ENCODE data around the gene MED13L.
A peak's percentile ranks its signal among the peaks of the same experiment; 100 is the strongest.
"Not testable (repeated sequence)": the region's sequence is repeated elsewhere in the genome, so short reads cannot be mapped to it uniquely, and the experiment has no call there.

The MED13L gene

DNA sequence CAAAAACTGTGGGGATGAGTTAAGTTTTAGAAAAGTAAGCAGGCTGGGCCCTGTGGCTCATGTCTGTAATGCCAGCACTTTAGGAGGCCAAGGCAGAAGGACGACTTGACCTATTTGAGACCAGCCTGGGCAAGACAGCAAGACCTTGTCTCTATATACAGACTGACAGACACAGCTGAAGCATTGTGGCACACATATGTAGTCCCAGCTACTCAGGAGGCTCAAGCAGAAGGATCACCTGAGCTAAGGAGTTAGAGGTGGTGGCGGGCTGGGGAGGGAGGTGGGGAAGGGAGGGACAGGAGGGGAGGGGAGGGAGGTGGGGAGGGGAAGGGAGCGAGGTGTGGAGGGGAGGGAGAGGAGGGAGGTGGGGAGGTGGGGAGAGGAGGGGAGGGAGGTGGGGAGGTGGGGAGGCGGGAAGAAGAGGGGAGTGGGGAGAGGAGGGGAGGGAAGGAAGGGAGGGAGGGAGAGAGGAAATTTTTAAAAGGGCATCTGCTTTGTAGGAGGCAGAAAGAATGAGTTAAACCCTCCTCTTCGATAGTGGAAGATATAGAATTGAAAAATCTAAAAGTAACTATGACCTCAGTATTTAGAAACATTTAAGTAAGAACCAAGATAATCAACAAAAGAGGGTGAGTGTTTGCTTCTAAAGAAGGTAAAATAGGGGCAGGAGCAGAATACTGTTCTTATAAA lies 30.9 kb downstream of the MED13L start:
- no peak for DNase-seq

DNA sequence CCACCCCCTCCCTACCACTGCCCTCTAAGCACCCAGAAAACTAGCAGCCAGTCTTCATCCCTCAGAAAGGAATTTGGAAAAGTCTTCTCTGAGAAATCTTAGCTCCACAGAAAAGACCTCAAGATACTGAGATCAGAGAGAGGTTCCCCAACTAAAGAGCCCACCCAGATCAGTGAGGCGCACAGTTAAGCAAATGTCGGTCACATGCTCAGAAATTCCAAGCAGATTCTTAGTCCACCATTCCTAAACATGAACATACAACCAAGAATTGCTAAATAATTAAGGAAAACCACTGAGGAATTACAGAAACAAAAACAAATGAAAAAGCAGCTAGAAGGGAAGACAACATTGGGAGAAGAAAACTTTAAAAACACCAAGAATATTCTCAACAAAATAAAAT lies 32.3 kb downstream of the MED13L start:
- no peak for DNase-seq

DNA sequence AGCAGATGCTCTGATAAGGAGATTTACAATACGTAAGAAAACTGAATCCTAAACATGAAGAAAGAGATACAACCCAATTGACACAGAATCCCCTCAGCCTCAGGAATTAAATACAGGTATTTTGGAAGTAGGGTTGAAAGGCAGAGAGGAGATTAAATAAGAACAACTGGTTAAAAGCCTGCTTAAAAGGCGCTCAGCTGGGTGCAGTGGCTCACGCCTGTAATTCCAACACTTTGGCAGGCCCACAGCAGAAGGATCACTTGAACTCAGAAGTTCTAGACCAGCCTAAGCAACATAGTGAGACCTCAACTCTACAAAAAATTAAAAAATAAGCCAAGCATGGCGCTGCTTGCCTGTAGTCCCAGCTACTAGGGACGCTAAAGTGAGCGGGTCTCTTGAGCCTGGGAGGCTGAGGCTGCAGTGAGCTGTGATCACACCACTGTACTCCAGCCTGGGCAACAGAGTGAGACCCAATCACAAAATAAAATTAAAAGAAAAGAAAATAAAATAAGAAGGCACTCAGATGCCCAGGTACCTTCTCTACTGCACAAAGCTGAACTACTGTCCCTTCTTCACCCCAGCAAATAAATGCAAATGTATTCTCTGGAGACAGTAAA lies 32.9 kb downstream of the MED13L start:
- no peak for DNase-seq

DNA sequence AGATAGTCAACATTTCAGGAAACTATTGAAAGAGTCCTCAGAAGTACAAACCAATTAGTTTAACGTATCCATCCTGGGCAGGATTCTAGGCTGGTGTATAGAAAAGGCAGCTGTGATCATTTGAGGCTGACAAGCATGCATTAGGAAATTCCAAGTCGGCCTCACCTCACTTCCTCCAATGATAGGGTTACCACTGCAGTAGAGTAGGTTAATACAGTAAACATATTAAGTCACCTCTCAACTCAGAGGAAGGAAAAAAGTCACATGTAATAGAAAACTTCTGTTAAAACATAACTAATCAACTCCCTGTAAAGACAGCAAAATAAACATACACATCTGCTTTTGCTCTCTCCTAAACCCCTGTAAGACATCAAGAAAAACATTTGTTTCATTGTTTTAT lies 33.5 kb downstream of the MED13L start:
- no peak for DNase-seq

DNA sequence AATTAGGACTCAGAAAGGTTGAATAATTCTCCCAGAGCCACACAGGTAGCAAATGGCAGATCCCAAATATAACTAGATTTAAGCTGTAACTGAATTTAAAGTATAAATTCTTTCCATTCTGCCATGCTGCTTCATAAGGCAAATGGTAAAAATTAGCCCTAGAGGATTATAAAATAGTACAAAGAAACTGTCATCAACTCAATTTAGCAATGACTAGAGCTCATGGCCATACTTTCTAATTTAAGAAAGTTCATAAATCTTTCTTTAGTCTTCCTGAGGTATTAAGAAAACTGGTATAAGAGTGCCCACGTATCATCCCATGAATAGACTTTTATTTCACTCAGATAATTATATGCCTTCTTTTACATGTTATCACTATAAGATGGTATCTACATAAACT lies 34.8 kb downstream of the MED13L start:
- no peak for DNase-seq

DNA sequence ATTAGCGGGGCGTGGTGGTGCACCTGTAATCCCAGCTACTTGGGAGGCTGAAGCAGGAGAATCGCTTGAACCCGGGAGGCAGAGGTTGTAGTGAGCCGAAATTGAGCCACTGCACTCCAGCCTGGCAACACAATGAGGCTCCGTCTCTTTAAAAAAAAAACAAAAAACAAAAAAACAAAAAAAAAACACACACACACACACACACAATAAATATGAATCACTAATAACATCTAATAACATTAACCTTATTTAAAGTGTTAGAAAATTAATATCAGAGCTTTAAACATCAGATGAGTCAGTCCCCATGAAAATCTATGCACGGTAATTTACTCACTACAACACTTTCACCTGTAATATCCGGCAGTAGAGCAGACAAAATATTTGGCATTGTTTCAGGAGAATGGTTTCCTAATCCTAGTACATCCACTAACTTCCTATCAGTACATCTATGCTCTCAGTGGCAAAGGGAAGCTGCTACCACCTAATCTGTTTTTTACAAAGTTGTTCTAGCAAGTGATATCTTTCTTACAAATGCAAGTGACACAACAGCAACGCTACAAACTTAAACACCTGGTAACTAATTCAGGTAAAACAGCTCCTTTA lies 36.2 kb downstream of the MED13L start:
- no peak for DNase-seq

DNA sequence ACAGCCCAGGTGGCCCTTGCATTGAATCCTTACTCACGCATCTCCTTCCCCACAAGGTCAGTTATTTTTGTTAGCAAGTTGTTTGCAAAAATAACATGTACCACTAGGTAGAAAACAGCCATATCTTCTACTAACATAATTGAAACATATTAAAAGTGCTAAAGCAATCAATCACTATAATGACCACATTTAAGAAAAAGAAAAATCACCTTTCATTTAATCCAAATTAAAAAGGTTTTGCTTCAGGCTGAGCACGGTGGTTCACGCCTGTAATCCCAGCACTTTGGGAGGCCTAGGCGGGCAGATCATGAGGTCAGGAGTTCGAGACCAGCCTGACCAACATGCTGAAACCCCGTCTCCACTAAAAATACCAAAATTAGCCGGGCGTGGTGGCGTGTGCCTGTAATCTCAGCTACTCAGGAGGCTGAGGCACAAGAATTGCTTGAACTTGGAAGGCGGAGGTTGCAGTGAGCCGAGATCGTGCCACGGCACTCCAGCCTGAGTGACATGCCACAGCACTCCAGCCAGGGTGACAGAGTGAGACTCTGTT lies 38.8 kb downstream of the MED13L start:
- DNase-seq, result not testable (repeated sequence)

DNA sequence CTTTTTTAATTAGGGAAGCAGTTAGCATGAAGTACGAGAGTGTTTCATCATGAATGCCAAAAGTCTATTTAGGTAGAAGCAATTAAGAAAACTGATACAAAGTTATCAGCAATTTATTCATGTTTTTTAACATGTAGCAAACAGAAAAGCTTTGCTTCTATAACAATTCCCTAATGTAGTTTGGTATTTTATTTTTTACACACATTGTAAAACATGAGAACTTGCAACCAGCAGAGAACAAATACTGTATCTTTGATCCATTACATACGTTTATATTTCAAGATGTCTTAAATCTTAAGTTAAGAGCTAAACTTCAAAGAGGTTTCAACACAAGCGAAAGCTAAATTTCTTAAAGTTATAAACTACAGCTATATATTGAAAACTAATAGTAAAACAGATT lies 39.3 kb downstream of the MED13L start:
- DNase-seq, result no peak

DNA sequence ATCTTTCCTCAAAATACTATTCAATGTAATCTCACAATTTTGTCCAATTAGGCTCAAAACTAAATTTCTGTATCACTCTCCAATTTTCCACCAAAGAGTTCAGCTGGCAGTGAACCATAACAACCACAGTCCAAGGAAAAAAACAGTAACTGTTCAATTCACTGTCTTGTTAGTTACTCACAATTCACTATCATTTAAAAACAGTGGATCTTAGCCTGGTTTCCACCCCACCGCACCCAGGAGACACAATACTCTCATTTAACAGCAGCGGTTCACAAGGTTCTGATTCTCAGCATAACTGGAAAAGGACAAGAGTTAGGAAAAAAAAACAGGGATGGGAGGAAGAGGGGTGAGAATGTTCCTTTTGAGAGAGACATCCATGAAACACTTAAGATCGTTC lies 40.5 kb downstream of the MED13L start:
- no peak for DNase-seq

DNA sequence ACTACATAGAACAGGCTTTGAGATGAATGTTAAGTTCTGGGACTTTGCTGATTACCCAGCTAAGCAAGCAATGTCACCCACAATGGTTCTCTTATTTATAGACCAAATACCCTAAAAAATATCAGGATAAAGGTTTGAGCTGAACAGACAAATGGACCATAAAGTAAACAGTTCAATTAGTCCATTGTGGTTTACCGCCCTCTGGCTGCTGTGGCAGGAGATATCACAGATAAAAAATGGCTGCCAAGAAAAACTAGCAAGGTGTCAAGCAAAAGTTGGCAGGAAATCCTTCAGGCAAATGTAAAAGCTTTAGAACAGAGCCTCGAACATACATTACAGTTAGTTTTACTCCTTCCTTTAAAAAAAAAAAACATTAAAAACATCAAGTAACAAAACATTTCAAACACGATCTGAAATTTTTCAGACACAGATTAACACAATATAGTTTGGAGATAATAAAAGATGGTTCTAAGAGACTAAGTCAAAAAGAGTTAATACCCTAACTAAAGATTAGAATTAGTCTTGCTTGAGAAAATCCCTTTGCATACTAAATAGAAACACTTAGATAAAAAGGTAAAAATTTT lies 41.3 kb downstream of the MED13L start:
- peak in 4 of 5 donors; percentile 15 to 53 (median 22) for DNase-seq

DNA sequence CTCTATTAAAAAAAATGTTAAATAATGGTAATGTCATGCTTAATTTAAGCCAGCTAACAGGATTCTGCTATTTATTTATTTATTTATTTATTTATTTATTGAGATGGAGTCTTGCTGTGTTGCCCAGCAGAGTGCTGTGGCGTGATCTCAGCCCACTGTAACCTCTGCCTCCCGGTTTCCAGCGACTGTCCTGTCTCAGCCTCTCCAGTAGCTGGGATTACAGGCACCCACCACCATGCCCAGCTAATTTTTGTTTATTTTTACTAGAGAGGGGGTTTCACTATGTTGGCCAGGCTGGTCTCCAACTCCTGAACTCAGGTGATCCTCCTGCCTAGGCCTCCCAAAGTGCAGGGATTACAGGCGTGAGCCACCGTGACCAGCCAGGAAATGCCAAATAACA lies 43.3 kb downstream of the MED13L start:
- DNase-seq, result not testable (repeated sequence)

DNA sequence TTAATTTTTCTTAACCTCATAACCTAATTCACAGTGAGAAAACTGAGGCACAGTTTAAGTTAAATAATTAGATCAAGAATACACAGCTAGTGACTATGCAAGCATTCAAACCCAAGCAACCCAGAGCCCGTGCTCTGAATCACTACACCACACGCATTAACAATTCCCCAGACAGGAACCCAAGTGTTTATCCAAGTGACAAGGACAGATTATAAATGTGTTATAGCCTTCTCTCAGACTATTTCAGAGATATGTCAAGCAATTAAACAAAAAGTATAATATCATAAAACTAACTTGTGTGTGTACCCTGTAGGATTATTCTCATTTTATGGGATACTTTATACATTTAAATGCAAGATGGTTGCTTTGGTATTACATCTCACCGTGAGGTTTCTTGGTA lies 43.8 kb downstream of the MED13L start:
- DNase-seq, result no peak

DNA sequence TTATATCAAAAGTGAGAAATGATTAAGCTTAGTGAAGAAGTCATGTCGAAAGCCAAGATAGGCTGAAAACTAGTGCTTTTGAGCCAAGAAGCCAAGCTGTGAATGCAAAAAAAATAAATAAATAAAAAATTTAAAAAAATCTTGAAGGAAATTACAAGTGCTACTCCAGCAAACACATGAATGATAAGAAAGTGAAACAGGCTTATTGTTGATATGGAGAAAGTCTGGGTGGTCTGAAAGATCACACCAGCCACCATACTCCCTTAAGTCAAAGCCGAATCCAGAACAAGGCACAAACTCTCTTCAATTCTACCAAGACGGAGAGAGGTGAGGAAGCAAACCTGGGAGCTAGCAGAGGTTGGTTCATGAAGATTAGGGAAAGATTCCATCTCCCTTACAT lies 49.7 kb downstream of the MED13L start:
- no peak for DNase-seq

DNA sequence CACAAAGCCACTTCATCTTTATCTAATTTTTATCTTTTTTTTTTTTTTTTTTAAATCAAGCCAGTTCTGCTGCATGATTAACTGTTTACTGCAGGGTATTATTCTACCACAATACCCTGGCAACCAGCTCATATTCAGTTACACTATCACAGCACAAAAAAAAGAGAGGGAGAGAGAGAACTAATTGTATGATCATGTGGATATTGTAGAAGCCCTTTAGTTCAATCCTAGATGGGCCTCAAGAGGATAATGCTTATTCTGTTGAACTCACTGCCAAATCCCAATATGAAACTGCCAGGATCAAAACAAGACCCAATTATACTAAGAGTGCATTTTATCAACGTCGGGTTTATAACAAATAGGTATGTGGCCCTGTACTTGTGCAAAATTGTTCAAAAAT lies 51.5 kb downstream of the MED13L start:
- DNase-seq, result no peak

DNA sequence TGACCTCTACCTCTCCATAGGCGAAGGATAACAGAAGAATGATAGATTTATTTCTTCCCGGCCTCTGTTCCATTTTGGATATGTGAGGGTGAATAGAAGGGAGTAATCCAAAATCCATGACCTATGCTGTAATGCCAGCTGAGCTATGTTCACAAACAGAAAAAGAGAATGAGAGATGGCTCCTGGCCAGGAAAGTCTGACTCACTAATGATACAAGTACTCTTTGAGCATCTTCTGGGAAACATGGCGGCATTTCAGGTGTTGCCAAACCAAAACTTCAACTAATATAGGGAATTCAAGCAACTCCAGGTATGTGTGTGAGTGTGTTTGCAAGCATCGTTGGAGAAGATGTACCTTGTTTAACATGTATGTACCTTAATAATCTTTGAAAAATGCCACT lies 55.1 kb downstream of the MED13L start:
- DNase-seq, result no peak

DNA sequence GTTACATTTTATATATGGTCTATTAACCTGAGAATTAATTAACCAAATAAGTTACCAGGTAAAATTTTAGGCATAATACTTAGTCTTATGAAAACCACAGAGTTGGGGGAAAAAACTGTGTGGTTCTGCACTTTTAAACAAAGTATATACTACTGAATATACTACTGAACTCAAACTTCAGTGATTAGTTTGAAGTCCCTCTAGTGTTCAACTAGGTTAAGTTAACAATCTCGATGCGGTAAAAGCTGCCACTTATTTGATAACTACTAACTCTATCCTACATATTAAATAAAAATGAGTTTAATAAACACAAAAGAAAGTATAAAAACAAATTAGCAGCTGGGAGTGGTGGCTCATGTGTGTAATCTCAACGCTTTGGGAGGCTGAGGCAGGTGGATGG lies 56.7 kb downstream of the MED13L start:
- no peak for DNase-seq

DNA sequence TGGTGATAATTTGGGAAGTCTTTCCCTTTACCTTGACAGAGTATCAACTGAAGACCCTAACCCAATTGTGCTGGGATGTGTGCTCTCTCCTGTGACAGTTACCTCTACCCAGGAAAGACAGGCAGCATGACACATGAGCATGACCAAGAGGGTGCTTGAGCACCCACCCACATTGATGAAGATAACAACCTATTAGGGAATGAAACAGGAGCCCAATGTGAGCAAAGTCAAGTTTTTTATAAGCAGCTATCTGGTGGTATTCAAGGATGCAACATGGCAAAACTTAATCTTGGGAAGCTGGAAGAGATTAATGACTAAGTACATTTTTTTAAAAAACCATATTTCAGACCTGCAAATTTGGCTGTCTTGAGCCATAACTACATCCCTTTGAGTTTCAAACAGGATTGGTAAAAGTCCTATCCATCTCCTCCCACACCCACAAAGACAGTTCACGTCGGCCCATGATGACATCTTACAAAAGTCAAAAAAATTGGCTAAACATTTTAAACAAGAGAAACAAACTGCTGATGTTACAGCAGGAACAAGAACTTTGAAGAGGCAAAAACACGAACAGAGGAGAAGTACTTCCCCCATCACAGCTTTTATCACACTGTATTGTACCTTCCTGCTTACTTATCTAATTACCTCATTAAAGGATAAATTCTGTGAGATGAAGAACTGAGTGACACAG lies 60.3 kb downstream of the MED13L start:
- DNase-seq, result no peak

DNA sequence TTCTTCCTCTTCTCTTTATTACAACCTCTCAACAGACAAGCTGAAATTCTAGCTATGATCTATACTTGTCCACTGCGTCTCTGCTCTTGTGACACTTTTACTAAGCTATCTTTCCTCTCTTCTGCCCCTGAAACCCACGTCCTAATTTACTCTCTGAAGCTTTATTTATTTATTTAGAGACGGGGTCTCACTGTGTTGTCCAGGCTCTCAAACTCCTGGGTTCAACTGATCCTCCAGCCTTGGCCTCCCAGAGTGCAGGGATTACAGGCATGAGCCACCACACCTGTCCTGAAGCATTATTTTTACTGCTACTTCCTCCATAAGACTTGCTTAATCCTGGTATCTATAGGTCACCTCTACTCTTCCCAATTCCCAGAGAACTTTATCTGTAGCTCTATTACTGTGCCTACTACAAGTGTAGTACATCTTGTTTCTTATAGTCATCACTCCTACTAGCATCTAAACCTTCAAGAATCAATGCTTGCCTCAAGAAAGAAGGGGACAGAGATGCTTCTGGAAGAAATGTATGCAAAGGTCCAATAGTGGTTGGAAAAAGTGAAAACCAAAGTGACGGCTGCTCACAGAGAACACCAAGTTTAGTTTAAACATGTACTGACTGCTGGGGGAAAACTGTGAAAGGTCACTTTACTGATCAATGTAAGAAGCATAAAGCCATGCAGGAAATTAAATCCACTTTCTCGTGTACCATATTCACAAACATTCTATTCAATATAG lies 61.3 kb downstream of the MED13L start:
- no peak for DNase-seq

DNA sequence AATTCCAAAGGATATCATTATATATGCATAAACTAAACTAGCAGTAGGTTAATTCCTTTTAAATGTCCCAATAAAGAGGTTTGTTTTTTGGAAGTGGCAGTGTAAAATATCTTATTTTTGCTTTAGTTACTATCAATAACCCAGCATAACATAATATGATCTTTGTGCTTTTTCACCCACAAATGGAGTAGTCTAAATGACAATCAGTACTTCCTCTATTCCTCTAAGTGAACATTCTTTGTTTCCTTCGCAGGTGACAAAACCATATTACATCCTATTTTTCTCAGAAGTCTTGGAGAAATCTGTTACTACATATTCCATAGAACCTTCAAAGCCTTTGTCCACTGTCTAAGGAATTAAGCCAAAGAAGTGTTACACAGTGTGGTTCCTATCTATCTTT lies 62.5 kb downstream of the MED13L start:
- no peak for DNase-seq

DNA sequence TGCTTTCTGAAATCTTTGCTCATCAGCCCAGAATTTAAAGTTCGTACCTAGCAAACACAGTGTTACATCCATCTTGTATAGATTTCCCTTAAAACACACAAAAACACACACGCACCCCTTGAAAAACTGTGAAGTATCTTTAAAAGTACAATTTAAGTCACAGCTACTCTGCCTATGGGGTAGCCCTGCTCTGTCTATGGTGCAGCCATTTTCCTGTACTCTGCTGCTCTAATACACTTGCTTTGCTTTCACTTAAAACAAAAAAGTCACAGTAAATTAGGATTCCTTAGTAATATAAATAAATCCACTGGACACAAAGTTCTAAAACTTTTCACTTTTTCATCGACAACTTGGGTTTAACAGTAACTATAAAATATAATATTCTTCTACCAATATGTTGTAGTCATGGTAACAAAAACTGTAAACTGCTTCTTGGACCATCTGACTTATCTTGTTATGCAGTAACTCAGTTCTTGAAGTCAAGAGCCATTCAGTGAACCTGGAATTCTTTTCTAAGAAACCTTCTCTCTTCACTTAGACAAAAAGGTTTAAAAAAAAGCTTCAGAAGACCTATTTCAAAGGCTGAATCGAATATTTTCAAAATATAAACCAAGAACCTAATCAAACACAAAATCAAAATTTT lies 63.5 kb downstream of the MED13L start:
- no peak for DNase-seq

DNA sequence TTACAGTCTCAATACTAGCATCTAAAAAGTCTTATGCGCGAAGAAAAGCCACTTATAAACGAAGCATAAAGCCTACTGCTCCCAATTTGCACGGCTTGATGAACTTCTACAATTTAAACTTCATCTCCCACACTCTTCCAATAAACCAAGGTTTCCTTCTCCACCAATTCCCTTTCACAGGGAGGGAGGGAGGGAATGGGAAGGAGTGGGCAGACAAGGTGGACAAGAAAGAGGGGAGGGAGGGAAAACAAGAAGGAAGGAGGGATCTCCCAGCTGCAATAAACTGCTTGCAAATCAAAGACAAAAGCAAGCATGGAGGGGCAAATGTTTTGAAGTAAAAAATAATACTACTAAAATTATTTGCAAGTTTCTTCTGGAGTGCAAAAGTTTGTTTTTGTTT lies 64.5 kb downstream of the MED13L start:
- no peak for DNase-seq

DNA sequence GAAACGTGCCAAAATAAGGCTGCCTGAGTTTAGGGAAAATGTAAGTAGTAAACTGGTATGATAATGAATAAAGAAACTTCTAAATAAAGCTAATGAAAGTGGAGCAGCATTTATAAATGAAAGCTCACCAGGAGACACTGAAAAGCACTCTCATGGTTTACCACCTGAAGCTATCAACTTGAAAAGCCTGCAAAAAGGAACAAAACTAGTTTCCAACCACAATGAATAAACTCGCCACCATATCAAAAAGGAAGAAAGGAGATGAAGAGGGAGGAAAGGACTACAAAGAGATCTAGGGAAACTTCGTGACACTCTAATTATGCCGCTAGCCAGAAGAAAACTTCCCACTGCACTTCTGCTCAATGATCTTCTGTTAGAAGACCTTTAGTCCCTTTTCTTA lies 66.7 kb downstream of the MED13L start:
- DNase-seq, result no peak

Data from T-helper 1 cell (primary cell).